HL-60 (cell line): ENCODE results near the gene POU2F1.

ENCODE experiments used
- POLR2AphosphoS5 ChIP-seq: IDR thresholded peaks from 2 replicates; pipeline ENCODE4 v1.6.1; 2012; ENCODE audit warnings: low read depth
- SPI1 ChIP-seq: IDR thresholded peaks from 2 replicates; pipeline ENCODE4 v1.6.1; 2012; ENCODE audit warnings: low read depth, mild to moderate bottlenecking, borderline replicate concordance
- TF ChIP-seq, protein P1 (sequence below): IDR thresholded peaks from one replicate; pipeline ENCODE4 v1.5.1; 2011; ENCODE audit warnings: low read length, control low read depth, inconsistent platforms; ENCODE audit not compliant: insufficient read depth

DNA sequence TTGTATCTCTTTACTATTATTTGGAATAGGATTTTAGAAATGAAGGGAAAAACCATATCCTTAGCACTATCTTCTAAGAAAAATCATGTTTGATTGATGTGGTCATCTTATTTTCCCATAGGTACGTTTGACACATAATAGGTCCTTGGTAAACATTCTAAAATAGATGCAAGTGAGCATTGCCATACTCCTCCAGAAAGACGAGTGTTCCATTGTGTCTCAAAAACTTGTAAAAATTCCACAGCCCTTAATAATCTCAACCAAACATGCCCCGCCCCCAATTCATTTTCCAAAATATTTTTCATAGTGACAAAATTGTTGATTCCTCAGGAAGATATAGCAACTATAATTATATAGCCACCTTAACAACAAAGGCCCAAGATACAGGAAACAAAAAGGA, 184.2 kb downstream of the POU2F1 start:
- TF ChIP-seq SPI1 (no peak), POLR2AphosphoS5 (no peak)
- TF ChIP-seq, protein P1, sequence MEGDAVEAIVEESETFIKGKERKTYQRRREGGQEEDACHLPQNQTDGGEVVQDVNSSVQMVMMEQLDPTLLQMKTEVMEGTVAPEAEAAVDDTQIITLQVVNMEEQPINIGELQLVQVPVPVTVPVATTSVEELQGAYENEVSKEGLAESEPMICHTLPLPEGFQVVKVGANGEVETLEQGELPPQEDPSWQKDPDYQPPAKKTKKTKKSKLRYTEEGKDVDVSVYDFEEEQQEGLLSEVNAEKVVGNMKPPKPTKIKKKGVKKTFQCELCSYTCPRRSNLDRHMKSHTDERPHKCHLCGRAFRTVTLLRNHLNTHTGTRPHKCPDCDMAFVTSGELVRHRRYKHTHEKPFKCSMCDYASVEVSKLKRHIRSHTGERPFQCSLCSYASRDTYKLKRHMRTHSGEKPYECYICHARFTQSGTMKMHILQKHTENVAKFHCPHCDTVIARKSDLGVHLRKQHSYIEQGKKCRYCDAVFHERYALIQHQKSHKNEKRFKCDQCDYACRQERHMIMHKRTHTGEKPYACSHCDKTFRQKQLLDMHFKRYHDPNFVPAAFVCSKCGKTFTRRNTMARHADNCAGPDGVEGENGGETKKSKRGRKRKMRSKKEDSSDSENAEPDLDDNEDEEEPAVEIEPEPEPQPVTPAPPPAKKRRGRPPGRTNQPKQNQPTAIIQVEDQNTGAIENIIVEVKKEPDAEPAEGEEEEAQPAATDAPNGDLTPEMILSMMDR = no peak
